ENCODE data around the gene ZNF469.

- TF ChIP-seq POLR2A (IDR thresholded peaks at IDR 0.05) (no peak), CTCF (IDR thresholded peaks at IDR 0.05) (no peak), POLR2AphosphoS5 (IDR thresholded peaks at IDR 0.05) (no peak)
Observed at GRCh38 chr16:88413231-88413630, 30.5 kb downstream of the ZNF469 start.

Measured in gastroesophageal sphincter (tissue), 3 donors.